ENCODE measurements around the gene PCED1B.

DNA sequence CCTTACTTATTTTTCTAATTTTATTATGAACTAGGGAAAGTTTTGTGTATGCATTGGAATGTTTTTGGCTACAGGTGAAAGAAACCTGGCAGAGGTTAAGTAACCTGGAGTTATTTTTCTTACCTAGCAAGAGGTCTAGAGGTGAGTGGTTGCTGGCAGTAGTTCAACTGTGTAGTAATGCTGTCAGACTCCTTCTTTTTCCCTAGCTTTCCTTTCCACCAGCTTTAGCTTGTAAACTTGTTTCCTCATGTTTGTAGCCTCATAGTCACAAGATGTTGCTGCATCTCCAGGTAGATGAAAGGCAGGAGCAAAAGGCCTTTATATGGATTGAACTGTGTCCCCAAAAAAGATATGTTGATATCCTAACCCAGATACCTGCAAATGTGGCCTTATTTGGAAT lies 105.4 kb downstream of the PCED1B start:
- TF ChIP-seq, protein P1, sequence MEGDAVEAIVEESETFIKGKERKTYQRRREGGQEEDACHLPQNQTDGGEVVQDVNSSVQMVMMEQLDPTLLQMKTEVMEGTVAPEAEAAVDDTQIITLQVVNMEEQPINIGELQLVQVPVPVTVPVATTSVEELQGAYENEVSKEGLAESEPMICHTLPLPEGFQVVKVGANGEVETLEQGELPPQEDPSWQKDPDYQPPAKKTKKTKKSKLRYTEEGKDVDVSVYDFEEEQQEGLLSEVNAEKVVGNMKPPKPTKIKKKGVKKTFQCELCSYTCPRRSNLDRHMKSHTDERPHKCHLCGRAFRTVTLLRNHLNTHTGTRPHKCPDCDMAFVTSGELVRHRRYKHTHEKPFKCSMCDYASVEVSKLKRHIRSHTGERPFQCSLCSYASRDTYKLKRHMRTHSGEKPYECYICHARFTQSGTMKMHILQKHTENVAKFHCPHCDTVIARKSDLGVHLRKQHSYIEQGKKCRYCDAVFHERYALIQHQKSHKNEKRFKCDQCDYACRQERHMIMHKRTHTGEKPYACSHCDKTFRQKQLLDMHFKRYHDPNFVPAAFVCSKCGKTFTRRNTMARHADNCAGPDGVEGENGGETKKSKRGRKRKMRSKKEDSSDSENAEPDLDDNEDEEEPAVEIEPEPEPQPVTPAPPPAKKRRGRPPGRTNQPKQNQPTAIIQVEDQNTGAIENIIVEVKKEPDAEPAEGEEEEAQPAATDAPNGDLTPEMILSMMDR (IDR thresholded peaks at IDR 0.05): no peak
- TF ChIP-seq POLR2AphosphoS5 (IDR thresholded peaks at IDR 0.05) (peak; percentile 50), POLR2A (IDR thresholded peaks at IDR 0.05) (no peak)
